ENCODE data around the gene SCMH1.

Gene SCMH1

GRCh38 chr1:41078193-41078592 is 163.9 kb downstream of the SCMH1 start:
- no peak for FAIRE-seq

- no peak for FAIRE-seq
Measured at GRCh38 chr1:41073971-41074370, 168.1 kb downstream of the SCMH1 start.

DNA sequence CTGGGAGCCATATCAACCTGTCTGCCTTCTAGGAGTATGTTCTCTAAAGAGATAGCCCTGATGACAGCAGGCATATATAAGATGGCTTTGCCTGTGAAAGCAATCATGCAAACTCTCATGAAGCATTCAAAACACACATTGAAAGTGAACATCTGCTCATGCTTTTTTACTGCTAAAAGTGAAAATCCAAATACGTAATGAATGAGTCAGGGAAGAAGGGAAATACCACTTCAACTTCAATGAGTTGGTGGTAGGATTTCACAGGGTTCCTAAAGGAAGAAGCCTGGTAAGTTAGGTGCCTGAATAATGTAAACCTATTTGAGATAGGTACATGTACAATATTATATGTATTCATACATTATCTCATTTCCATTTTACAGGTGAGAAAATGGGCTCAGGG is 170.1 kb downstream of the SCMH1 start:
- no peak for FAIRE-seq

GRCh38 chr1:41056907-41057306 is 185.2 kb downstream of the SCMH1 start:
- no peak for FAIRE-seq

- no peak for FAIRE-seq
Measured at GRCh38 chr1:41053316-41053715, 188.8 kb downstream of the SCMH1 start.

- FAIRE-seq, result no peak
Measured at GRCh38 chr1:41051022-41051421, 191.1 kb downstream of the SCMH1 start.

DNA sequence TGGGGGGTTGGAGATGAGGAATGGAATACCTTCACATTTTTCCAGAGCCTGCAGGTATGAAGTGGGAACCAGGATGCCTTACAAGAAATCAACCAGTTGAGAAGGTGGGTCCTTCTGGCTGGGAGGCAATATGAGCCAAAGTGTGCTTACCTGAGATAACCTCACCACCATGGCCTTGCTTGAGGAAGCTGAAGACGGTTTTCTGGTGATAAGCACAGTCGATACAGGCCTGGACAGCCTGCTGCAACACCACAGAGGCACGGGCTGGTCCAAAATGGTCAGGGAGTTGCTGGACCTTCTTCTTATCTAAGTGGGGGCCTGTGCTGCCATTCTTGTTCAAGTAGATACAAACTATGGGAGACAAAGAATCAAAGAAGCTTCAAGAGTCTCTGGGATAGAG is 193.6 kb downstream of the SCMH1 start:
- FAIRE-seq, result no peak

GRCh38 chr1:41046347-41046775 is 195.7 kb downstream of the SCMH1 start:
- FAIRE-seq, result no peak

DNA sequence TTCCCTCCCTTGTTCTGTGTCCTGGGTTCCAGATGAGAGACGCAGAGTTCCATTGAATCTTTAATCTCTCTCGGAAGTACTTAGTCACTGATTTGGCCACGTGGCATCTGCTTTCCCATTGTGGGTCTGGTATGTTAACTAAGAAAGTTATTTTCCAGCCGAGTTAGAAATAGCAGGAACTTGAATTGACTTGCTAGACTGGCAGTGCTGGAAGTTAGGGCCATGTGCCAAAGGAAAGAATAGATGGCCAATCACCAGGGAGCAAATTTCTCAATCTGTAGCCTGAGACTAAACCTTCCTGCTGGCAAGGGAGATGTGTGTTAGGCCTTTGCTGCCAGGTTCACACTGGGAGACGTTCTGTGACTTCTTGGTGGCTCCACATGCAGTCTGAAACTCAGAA is 196.4 kb downstream of the SCMH1 start:
- no peak for FAIRE-seq

GRCh38 chr1:41044187-41044586 is 197.9 kb downstream of the SCMH1 start:
- FAIRE-seq, result no peak

- no peak for FAIRE-seq
Measured at GRCh38 chr1:41041614-41042270, 200.4 kb downstream of the SCMH1 start.

- FAIRE-seq, result no peak
Measured at GRCh38 chr1:41038110-41038509, 204.0 kb downstream of the SCMH1 start.

- FAIRE-seq, result no peak
Measured at GRCh38 chr1:41037116-41037903, 204.8 kb downstream of the SCMH1 start.

- no peak for FAIRE-seq
Measured at GRCh38 chr1:41033272-41033671, 208.8 kb downstream of the SCMH1 start.

DNA sequence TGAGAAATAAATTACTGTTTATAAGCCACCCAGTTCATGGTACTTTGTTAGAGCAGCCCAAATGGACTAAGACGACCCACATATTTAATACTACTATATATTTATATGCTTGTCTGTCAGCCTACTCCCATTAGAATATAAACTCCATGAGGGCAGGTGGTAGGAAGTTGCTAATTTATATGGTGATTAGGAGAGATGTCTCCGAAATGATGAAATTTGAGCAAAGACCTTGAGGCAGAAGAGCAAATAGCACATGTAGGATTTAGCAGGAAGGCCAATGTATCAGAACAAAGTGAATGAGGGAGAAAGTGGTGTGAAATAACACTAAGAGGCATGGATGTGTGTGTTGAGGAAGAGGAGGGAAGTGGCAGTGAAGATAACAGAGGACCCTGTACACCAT is 210.0 kb downstream of the SCMH1 start:
- FAIRE-seq, result no peak

- FAIRE-seq, result no peak
Measured at GRCh38 chr1:41030872-41031616, 211.1 kb downstream of the SCMH1 start.

DNA sequence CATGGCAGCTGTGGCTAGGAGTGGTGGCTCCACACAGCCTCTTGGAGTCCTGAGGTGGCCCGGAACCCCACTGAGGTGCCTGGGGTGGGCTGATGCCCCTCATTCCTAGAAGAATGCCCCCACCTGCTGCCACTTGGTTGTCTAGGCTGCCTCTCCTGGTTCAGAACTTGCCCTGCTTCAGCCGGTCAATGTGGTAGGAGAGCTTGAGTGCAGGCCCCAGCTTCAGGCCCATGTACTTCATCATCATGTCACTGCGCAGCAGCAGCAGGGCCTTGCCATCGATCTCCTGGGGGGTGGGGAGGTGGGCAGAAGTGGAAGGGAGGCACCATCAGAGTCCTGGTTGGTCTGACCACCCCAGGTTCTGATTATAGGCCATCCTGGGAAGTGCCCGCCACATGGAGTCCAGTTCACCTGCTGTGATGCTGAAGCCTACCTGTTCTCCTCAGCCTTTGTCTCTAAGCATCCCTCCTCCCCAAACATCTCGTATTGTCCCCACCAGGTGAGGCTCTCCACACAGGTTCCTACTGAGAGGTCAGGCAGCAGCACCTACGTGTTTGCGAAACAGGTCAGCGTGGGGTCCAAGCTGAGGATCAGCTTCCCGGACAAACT is 214.0 kb downstream of the SCMH1 start:
- no peak for FAIRE-seq

DNA sequence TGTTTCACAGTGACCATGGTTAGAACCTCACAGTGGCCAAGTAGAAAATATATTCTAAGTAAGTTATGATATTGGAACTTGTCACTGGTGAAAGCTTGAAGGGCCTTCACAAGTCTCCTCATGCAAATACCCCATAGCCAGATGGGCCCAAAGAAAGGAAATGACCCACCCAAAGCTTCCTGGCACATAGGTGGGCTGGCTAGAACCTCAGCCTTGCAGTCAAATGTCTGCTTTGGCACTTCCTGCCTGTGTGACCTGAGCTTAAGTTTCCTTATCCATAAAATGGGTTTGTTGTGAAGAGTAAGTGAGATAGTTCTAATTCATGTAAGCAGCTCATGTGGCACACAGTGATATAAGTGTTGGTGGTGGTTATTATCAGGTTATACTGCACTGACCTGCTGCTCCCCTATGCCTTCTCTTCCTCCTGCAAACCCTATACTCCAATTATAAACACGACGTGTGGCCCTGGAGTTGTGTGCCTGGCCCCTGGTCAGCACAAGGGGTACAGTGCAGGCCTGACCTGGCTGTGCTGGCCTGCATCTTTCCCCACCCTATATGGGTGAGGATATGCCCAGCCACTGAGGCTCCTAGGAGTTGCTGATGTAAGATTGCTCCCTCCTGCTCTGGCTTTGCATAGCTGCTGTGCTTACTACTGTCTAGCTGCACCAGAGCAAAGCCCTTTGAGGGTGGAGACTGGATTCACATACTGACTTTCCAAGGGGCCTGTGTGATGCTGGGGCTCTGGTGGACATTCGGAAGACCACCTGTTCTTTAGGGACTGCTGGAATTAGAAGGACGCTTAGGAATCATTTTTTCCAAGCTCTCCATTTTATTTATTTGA is 215.9 kb downstream of the SCMH1 start:
- FAIRE-seq, result no peak

DNA sequence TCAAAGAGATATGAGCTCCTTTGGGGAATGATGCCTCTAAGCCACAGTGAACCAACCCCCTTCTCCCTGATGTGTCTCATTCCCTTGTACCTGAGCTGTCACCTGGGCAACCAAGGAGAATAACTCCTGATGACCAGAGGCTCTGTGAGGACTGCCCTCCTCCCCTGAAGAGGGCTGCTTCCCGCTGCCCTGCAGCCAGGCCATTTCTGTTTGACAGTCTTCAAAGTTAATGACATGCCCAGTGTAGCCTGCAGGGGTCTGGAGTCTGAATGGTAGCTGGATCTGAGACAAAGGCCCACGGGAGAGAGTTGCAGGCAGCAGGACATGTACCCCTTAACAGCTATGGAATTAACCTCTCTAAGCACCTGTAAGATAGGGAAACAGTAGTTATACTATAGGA is 217.2 kb downstream of the SCMH1 start:
- no peak for FAIRE-seq

GRCh38 chr1:41023279-41023990 is 218.7 kb downstream of the SCMH1 start:
- FAIRE-seq, result no peak

DNA sequence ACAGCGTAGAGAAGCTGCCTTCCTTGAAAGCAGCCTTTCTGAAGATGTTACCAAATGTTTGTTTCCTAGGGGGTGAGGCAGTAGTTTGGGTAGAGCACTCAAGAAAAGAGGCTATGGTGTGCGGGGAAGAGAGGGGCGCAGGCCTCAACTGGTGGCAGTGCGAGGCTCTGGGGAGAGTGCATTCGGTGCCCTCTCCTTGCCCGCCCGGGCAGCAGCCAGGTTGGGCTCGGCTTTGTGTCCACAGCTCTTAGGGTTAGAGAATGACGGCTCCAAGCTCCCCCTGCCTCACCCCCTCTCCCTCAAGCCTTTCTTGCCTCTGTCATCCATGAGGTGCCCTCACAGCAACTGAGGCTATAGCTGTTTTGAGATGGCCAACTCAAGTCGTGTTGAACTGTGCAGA is 219.7 kb downstream of the SCMH1 start:
- FAIRE-seq, result no peak

All from TTC549 (cell line).